ENCODE results near the gene CLEC10A.

Gene CLEC10A

GRCh38 chr17:7072406-7072805 is 7.6 kb downstream of the CLEC10A start:
- no peak overlapping the region for H3K18ac ChIP-seq (ENCODE audit: low read depth in 1 of 2, low read length in 2 of 2)
- peaks cover 18 to 30% of the 10 kb centered on the region in 2 experiments for H3K27me3 ChIP-seq (ENCODE audit: control insufficient read depth in 1 of 2, insufficient read depth in 1 of 2, low read length in 2 of 2)
- H3K79me1 ChIP-seq (replicated peaks; ENCODE audit: low read length, poor library complexity, severe bottlenecking): no peaks in the 10 kb centered on the region
- H3K4me1 ChIP-seq (ENCODE audit: control insufficient read depth, insufficient read depth, low read depth, low read length): no peaks in the 10 kb centered on the region
- H3K14ac ChIP-seq (ENCODE audit: low read length in 2 of 2): no peak overlapping the region
- 80% methylated on average over 2 of the region's 2 CpGs for WGBS
- H3K23ac ChIP-seq (ENCODE audit: low read length in 2 of 2): no peak overlapping the region
- no peak overlapping the region for H4K91ac ChIP-seq (ENCODE audit: low read length)
- H2BK120ac ChIP-seq (ENCODE audit: low read depth, low read length): no peak overlapping the region
- H3K9me3 ChIP-seq (ENCODE audit: control insufficient read depth, low read length): peaks cover 20% of the 10 kb centered on the region
- DNase-seq: no peak
- H3K4me2 ChIP-seq (ENCODE audit: low read length, poor library complexity, severe bottlenecking): no peak overlapping the region
- H2BK15ac ChIP-seq (ENCODE audit: low read depth, poor library complexity, severe bottlenecking): no peak overlapping the region
- H4K8ac ChIP-seq (ENCODE audit: low read length): no peak overlapping the region
- H3K4ac ChIP-seq (ENCODE audit: low read depth in 1 of 2, low read length in 2 of 2): no peak overlapping the region
- no peak overlapping the region for H2BK12ac ChIP-seq (ENCODE audit: low read length in 2 of 2)
- H3K4me3 ChIP-seq (ENCODE audit: insufficient read depth in 1 of 2, low read depth in 1 of 2, low read length in 2 of 2): no peak overlapping the region
- H2BK5ac ChIP-seq (ENCODE audit: low read depth, low read length, poor library complexity, severe bottlenecking): no peak overlapping the region
- H3K27ac ChIP-seq (ENCODE audit: low read length, poor library complexity, severe bottlenecking): no peak overlapping the region
- H3K36me3 ChIP-seq (ENCODE audit: control insufficient read depth in 1 of 2, insufficient read depth in 2 of 2, low read depth in 1 of 2, low read length in 2 of 2): no peaks in the 10 kb centered on the region
- H3K9ac ChIP-seq (ENCODE audit: low read length): no peak overlapping the region
- no peak overlapping the region for H2AK5ac ChIP-seq (ENCODE audit: low read length, severe bottlenecking)
- no peak overlapping the region for H2AFZ ChIP-seq (ENCODE audit: low read depth, low read length)

GRCh38 chr17:7070712-7071111 is 9.3 kb downstream of the CLEC10A start:
- no peak overlapping the region for H2BK15ac ChIP-seq (ENCODE audit: low read depth, poor library complexity, severe bottlenecking)
- no peak overlapping the region for H4K91ac ChIP-seq (ENCODE audit: low read length)
- H2BK5ac ChIP-seq (ENCODE audit: low read depth, low read length, poor library complexity, severe bottlenecking): no peak overlapping the region
- no peak overlapping the region for H3K4me2 ChIP-seq (ENCODE audit: low read length, poor library complexity, severe bottlenecking)
- H3K79me1 ChIP-seq (replicated peaks; ENCODE audit: low read length, poor library complexity, severe bottlenecking): no peaks in the 10 kb centered on the region
- peaks cover 18 to 39% of the 10 kb centered on the region in 2 experiments for H3K27me3 ChIP-seq (ENCODE audit: control insufficient read depth in 1 of 2, insufficient read depth in 1 of 2, low read length in 2 of 2)
- H2BK120ac ChIP-seq (ENCODE audit: low read depth, low read length): no peak overlapping the region
- no peak overlapping the region for H2AK5ac ChIP-seq (ENCODE audit: low read length, severe bottlenecking)
- peak overlapping the region in 1 of 2 experiments; percentile 7 for H3K4me3 ChIP-seq (ENCODE audit: insufficient read depth in 1 of 2, low read depth in 1 of 2, low read length in 2 of 2)
- no peak overlapping the region for H3K18ac ChIP-seq (ENCODE audit: low read depth in 1 of 2, low read length in 2 of 2)
- H3K4me1 ChIP-seq (ENCODE audit: control insufficient read depth, insufficient read depth, low read depth, low read length): no peaks in the 10 kb centered on the region
- no peak for DNase-seq
- WGBS: 77% methylated on average over 3 of the region's 3 CpGs
- H3K23ac ChIP-seq (ENCODE audit: low read length in 2 of 2): no peak overlapping the region
- H3K36me3 ChIP-seq (ENCODE audit: control insufficient read depth in 1 of 2, insufficient read depth in 2 of 2, low read depth in 1 of 2, low read length in 2 of 2): no peaks in the 10 kb centered on the region
- H2BK12ac ChIP-seq (ENCODE audit: low read length in 2 of 2): no peak overlapping the region
- H3K9me3 ChIP-seq (ENCODE audit: control insufficient read depth, low read length): peaks cover 26% of the 10 kb centered on the region
- H4K8ac ChIP-seq (ENCODE audit: low read length): no peak overlapping the region
- H3K14ac ChIP-seq (ENCODE audit: low read length in 2 of 2): peak overlapping the region in 1 of 2 experiments; percentile 36
- no peak overlapping the region for H2AFZ ChIP-seq (ENCODE audit: low read depth, low read length)
- H3K27ac ChIP-seq (ENCODE audit: low read length, poor library complexity, severe bottlenecking): no peak overlapping the region
- H3K9ac ChIP-seq (ENCODE audit: low read length): no peak overlapping the region
- no peak overlapping the region for H3K4ac ChIP-seq (ENCODE audit: low read depth in 1 of 2, low read length in 2 of 2)

- no peak overlapping the region for H2BK15ac ChIP-seq (ENCODE audit: low read depth, poor library complexity, severe bottlenecking)
- H4K91ac ChIP-seq (ENCODE audit: low read length): no peak overlapping the region
- WGBS: no CpG with 5 or more reads among the region's 1 CpG
- H3K14ac ChIP-seq (ENCODE audit: low read length in 2 of 2): no peak overlapping the region
- no peak overlapping the region for H3K4me2 ChIP-seq (ENCODE audit: low read length, poor library complexity, severe bottlenecking)
- H3K79me1 ChIP-seq (replicated peaks; ENCODE audit: low read length, poor library complexity, severe bottlenecking): no peaks in the 10 kb centered on the region
- H3K4me1 ChIP-seq (ENCODE audit: control insufficient read depth, insufficient read depth, low read depth, low read length): peaks cover 11% of the 10 kb centered on the region
- no peak overlapping the region for H2BK120ac ChIP-seq (ENCODE audit: low read depth, low read length)
- DNase-seq: no peak
- H3K9me3 ChIP-seq (ENCODE audit: control insufficient read depth, low read length): peaks cover 26% of the 10 kb centered on the region
- H2AK5ac ChIP-seq (ENCODE audit: low read length, severe bottlenecking): no peak overlapping the region
- H3K27ac ChIP-seq (ENCODE audit: low read length, poor library complexity, severe bottlenecking): no peak overlapping the region
- no peaks in the 10 kb centered on the region for H3K36me3 ChIP-seq (ENCODE audit: control insufficient read depth in 1 of 2, insufficient read depth in 2 of 2, low read depth in 1 of 2, low read length in 2 of 2)
- no peak overlapping the region for H2AFZ ChIP-seq (ENCODE audit: low read depth, low read length)
- H3K4ac ChIP-seq (ENCODE audit: low read depth in 1 of 2, low read length in 2 of 2): no peak overlapping the region
- peaks cover 18 to 46% of the 10 kb centered on the region in 2 experiments for H3K27me3 ChIP-seq (ENCODE audit: control insufficient read depth in 1 of 2, insufficient read depth in 1 of 2, low read length in 2 of 2)
- no peak overlapping the region for H2BK5ac ChIP-seq (ENCODE audit: low read depth, low read length, poor library complexity, severe bottlenecking)
- H4K8ac ChIP-seq (ENCODE audit: low read length): no peak overlapping the region
- H3K4me3 ChIP-seq (ENCODE audit: insufficient read depth in 1 of 2, low read depth in 1 of 2, low read length in 2 of 2): no peak overlapping the region
- no peak overlapping the region for H3K23ac ChIP-seq (ENCODE audit: low read length in 2 of 2)
- no peak overlapping the region for H3K9ac ChIP-seq (ENCODE audit: low read length)
- no peak overlapping the region for H3K18ac ChIP-seq (ENCODE audit: low read depth in 1 of 2, low read length in 2 of 2)
- H2BK12ac ChIP-seq (ENCODE audit: low read length in 2 of 2): no peak overlapping the region
Observed at GRCh38 chr17:7068268-7068667, 11.8 kb downstream of the CLEC10A start.

- WGBS: 68% methylated on average over 1 of the region's 1 CpG
- Histone ChIP-seq H3K4me3 (ENCODE audit: insufficient read depth in 1 of 2, low read depth in 1 of 2, low read length in 2 of 2) (no peak overlapping the region), H3K79me1 (replicated peaks; ENCODE audit: low read length, poor library complexity, severe bottlenecking) (no peaks in the 10 kb centered on the region), H2BK5ac (ENCODE audit: low read depth, low read length, poor library complexity, severe bottlenecking) (no peak overlapping the region), H3K36me3 (ENCODE audit: control insufficient read depth in 1 of 2, insufficient read depth in 2 of 2, low read depth in 1 of 2, low read length in 2 of 2) (no peaks in the 10 kb centered on the region), H3K14ac (ENCODE audit: low read length in 2 of 2) (no peak overlapping the region), H4K91ac (ENCODE audit: low read length) (no peak overlapping the region), H4K8ac (ENCODE audit: low read length) (no peak overlapping the region), H2AK5ac (ENCODE audit: low read length, severe bottlenecking) (no peak overlapping the region), H2AFZ (ENCODE audit: low read depth, low read length) (no peak overlapping the region), H2BK15ac (ENCODE audit: low read depth, poor library complexity, severe bottlenecking) (no peak overlapping the region), H2BK120ac (ENCODE audit: low read depth, low read length) (no peak overlapping the region), H3K4me1 (ENCODE audit: control insufficient read depth, insufficient read depth, low read depth, low read length) (peaks cover 11% of the 10 kb centered on the region), H3K27me3 (ENCODE audit: control insufficient read depth in 1 of 2, insufficient read depth in 1 of 2, low read length in 2 of 2) (peaks cover 13 to 43% of the 10 kb centered on the region in 2 experiments), H3K9ac (ENCODE audit: low read length) (no peak overlapping the region), H3K4ac (ENCODE audit: low read depth in 1 of 2, low read length in 2 of 2) (no peak overlapping the region), H3K9me3 (ENCODE audit: control insufficient read depth, low read length) (peaks cover 26% of the 10 kb centered on the region), H3K23ac (ENCODE audit: low read length in 2 of 2) (no peak overlapping the region), H2BK12ac (ENCODE audit: low read length in 2 of 2) (no peak overlapping the region), H3K27ac (ENCODE audit: low read length, poor library complexity, severe bottlenecking) (no peak overlapping the region), H3K18ac (ENCODE audit: low read depth in 1 of 2, low read length in 2 of 2) (no peak overlapping the region), H3K4me2 (ENCODE audit: low read length, poor library complexity, severe bottlenecking) (no peak overlapping the region)
- no peak for DNase-seq
Observed at GRCh38 chr17:7067198-7067597, 12.9 kb downstream of the CLEC10A start.
